CD4-positive, CD25-positive, alpha-beta regulatory T cell (primary cell): Measurements from ENCODE around the gene MORN4. TPM values are rescaled to one million over a fixed set of nuclear protein-coding genes. Genes with fewer than 3 reads are reported as not detected.

Source experiments
- ATAC-seq, 2 donors: fragments of 150-1000 bp; cut with Tn5 transposase; one replicate each; pipeline ENCODE4 v1.10.0; 2021; ENCODE audit warnings: low read depth in 2 of 2, moderate number of reproducible peaks in 2 of 2, moderate library complexity in 1 of 2
- DNase-seq, 3 donors: peaks; one replicate each; pipeline versions ENCODE4 v3.0.0 to v3.0.0-alpha.2; 2012 to 2022; ENCODE audit warnings: mixed read lengths in 1 of 3
- H3K27ac ChIP-seq: one replicate; pipeline ENCODE4 v1.7.0; 2013; ENCODE audit warnings: mild to moderate bottlenecking, low read length; ENCODE audit not compliant: insufficient read depth, poor library complexity, severe bottlenecking
- H3K27me3 ChIP-seq: one replicate; pipeline ENCODE4 v1.7.0; 2013; ENCODE audit warnings: low read length; ENCODE audit not compliant: control insufficient read depth, insufficient read depth
- H3K36me3 ChIP-seq: one replicate; pipeline ENCODE4 v1.7.0; 2013; ENCODE audit warnings: mild to moderate bottlenecking, low read length, moderate library complexity; ENCODE audit not compliant: control insufficient read depth, insufficient read depth
- H3K4me1 ChIP-seq: 2 replicates; pipeline ENCODE4 v1.7.0; 2013; ENCODE audit warnings: mild to moderate bottlenecking, low read length; ENCODE audit not compliant: insufficient read depth, control insufficient read depth, poor library complexity, severe bottlenecking
- H3K4me3 ChIP-seq: one replicate; pipeline ENCODE4 v1.7.0; 2013; ENCODE audit warnings: low read depth, mild to moderate bottlenecking, low read length, moderate library complexity
- H3K9me3 ChIP-seq, 2 experiments: 1 replicate in 1 of 2; 2 replicates in 1 of 2; pipeline ENCODE4 v1.7.0; 2013; ENCODE audit warnings: low read length in 2 of 2, mild to moderate bottlenecking in 1 of 2, moderate library complexity in 1 of 2; ENCODE audit not compliant: control insufficient read depth in 2 of 2
- H3K27ac Mint-ChIP-seq, 3 donors: one replicate each; pipeline ENCODE4 v1.8.0; 2020 to 2022; ENCODE audit warnings: mild to moderate bottlenecking in 3 of 3, mixed read lengths in 3 of 3, moderate library complexity in 2 of 3
- H3K27me3 Mint-ChIP-seq: one replicate; pipeline ENCODE4 v1.8.0; 2022; ENCODE audit warnings: mild to moderate bottlenecking, mixed read lengths
- H3K36me3 Mint-ChIP-seq: one replicate; pipeline ENCODE4 v1.8.0; 2020; ENCODE audit warnings: mixed read lengths
- H3K4me1 Mint-ChIP-seq, 4 donors: one replicate each; pipeline ENCODE4 v1.8.0; 2020 to 2022; ENCODE audit warnings: mixed read lengths in 4 of 4, mild to moderate bottlenecking in 1 of 4
- H3K4me3 Mint-ChIP-seq, 4 donors: one replicate each; pipeline ENCODE4 v1.8.0; 2020 to 2022; ENCODE audit warnings: mild to moderate bottlenecking in 4 of 4, mixed read lengths in 4 of 4, moderate library complexity in 3 of 4
- H3K9me3 Mint-ChIP-seq, 7 donors: one replicate each; pipeline ENCODE4 v1.8.0; 2020 to 2022; ENCODE audit warnings: mixed read lengths in 7 of 7, mild to moderate bottlenecking in 3 of 7, moderate library complexity in 2 of 7
- polyA plus RNA-seq, 4 donors: library from polyadenylated mRNA; unstranded; fragments of 300-500 nt; fragmentation: Illumina TruSeq; gene quantifications; one replicate each; pipeline ENCODE4 v1.2.3, GENCODE V29; 2021
- total RNA-seq: library from RNA; stranded (reverse); gene quantifications from one replicate; pipeline ENCODE4 v1.2.3, GENCODE V29; 2022

MORN4 gene
- total and polyA plus RNA-seq, 5 donors from 2014 or later: 0.44 to 3.1 (median 1.5) TPM

- DNase-seq: no peak
- peaks cover 4% of the 10 kb centered on the region for H3K27me3 Mint-ChIP-seq
- H3K27ac Mint-ChIP-seq: no peak overlapping the region
These were observed 58.8 kb downstream of the MORN4 start for GRCh38 chr10:97574374-97575126.

GRCh38 chr10:97573672-97574071 is 59.6 kb downstream of the MORN4 start:
- H3K27ac ChIP-seq: no peak overlapping the region
- H3K27ac Mint-ChIP-seq: no peak overlapping the region

More at GRCh38 chr10:97574374-97575126, 58.8 kb downstream of the MORN4 start:
- no peaks in the 10 kb centered on the region for H3K27me3 ChIP-seq
- no peaks in the 10 kb centered on the region for H3K4me1 ChIP-seq
- no peak overlapping the region for H3K4me3 Mint-ChIP-seq
- H3K36me3 ChIP-seq: no peaks in the 10 kb centered on the region
- no peak overlapping the region for H3K27ac ChIP-seq
- no peak overlapping the region for H3K4me3 ChIP-seq
- H3K9me3 Mint-ChIP-seq: no peaks in the 10 kb centered on the region
- peaks cover 2% of the 10 kb centered on the region for H3K36me3 Mint-ChIP-seq
- no peak for ATAC-seq
- H3K4me1 Mint-ChIP-seq: no peaks in the 10 kb centered on the region
- H3K9me3 ChIP-seq: no peaks in the 10 kb centered on the region

GRCh38 chr10:97573021-97573420 is 60.3 kb downstream of the MORN4 start:
- Histone ChIP-seq H3K36me3 (no peaks in the 10 kb centered on the region), H3K9me3 (no peaks in the 10 kb centered on the region), H3K27ac (no peak overlapping the region), H3K4me3 (no peak overlapping the region), H3K27me3 (no peaks in the 10 kb centered on the region), H3K4me1 (no peaks in the 10 kb centered on the region)
- ATAC-seq: no peak
- Mint-ChIP-seq H3K4me3 (no peak overlapping the region), H3K27me3 (peaks cover 4% of the 10 kb centered on the region), H3K27ac (peak overlapping the region in 1 of 3 donors; percentile 62), H3K4me1 (no peaks in the 10 kb centered on the region), H3K36me3 (peaks cover 3% of the 10 kb centered on the region), H3K9me3 (no peaks in the 10 kb centered on the region)
- DNase-seq: no peak

More at GRCh38 chr10:97573672-97574071, 59.6 kb downstream of the MORN4 start:
- H3K27me3 Mint-ChIP-seq: peaks cover 4% of the 10 kb centered on the region
- H3K36me3 ChIP-seq: no peaks in the 10 kb centered on the region
- no peak for DNase-seq
- H3K9me3 Mint-ChIP-seq: no peaks in the 10 kb centered on the region
- H3K9me3 ChIP-seq: no peaks in the 10 kb centered on the region
- H3K4me1 ChIP-seq: no peaks in the 10 kb centered on the region
- peaks cover 3% of the 10 kb centered on the region for H3K36me3 Mint-ChIP-seq
- H3K4me3 ChIP-seq: no peak overlapping the region
- no peak for ATAC-seq
- H3K4me3 Mint-ChIP-seq: no peak overlapping the region
- no peaks in the 10 kb centered on the region for H3K4me1 Mint-ChIP-seq
- H3K27me3 ChIP-seq: no peaks in the 10 kb centered on the region

- H3K9me3 ChIP-seq: no peaks in the 10 kb centered on the region
- peaks cover 3% of the 10 kb centered on the region for H3K36me3 Mint-ChIP-seq
- no peak within 1 kb of the TSS for H3K27ac ChIP-seq
- no peaks in the 10 kb centered on the region for H3K9me3 Mint-ChIP-seq
- H3K4me1 ChIP-seq: no peaks in the 10 kb centered on the region
- peak; percentile 44 to 67 for ATAC-seq
- no peaks in the 10 kb centered on the region for H3K4me1 Mint-ChIP-seq
- H3K27me3 Mint-ChIP-seq: peaks cover 4% of the 10 kb centered on the region
- H3K4me3 Mint-ChIP-seq: no peak within 1 kb of the TSS
- peak; percentile 15 to 65 (median 44) for DNase-seq
- H3K4me3 ChIP-seq: no peak within 1 kb of the TSS
- peak within 1 kb of the TSS in 1 of 3 donors; percentile 62 for H3K27ac Mint-ChIP-seq
- H3K36me3 ChIP-seq: no peaks in the 10 kb centered on the region
- no peaks in the 10 kb centered on the region for H3K27me3 ChIP-seq
These were observed 60.9 kb downstream of the MORN4 start, which contains the start of gene ANKRD2 for GRCh38 chr10:97572214-97572989. ANKRD2 (plus strand) TSS chr10:97572779; CDS start chr10:97572789, 10 bp downstream.

GRCh38 chr10:97571622-97572021 is 61.7 kb downstream of the MORN4 start:
- H3K4me1 ChIP-seq: no peaks in the 10 kb centered on the region
- H3K9me3 ChIP-seq: no peaks in the 10 kb centered on the region
- ATAC-seq (no peak), DNase-seq (no peak)
- no peak overlapping the region for H3K4me3 ChIP-seq
- no peak overlapping the region for H3K27ac ChIP-seq
- no peaks in the 10 kb centered on the region for H3K36me3 ChIP-seq
- H3K27me3 Mint-ChIP-seq: peaks cover 4% of the 10 kb centered on the region
- H3K4me1 Mint-ChIP-seq: no peaks in the 10 kb centered on the region
- H3K9me3 Mint-ChIP-seq: no peaks in the 10 kb centered on the region
- H3K27ac Mint-ChIP-seq: no peak overlapping the region
- H3K27me3 ChIP-seq: no peaks in the 10 kb centered on the region
- peaks cover 3% of the 10 kb centered on the region for H3K36me3 Mint-ChIP-seq
- no peak overlapping the region for H3K4me3 Mint-ChIP-seq

GRCh38 chr10:97570789-97571471 is 62.4 kb downstream of the MORN4 start:
- Histone ChIP-seq H3K4me1 (no peaks in the 10 kb centered on the region), H3K36me3 (no peaks in the 10 kb centered on the region), H3K27me3 (no peaks in the 10 kb centered on the region), H3K4me3 (no peak overlapping the region), H3K9me3 (no peaks in the 10 kb centered on the region), H3K27ac (no peak overlapping the region)
- Mint-ChIP-seq H3K4me3 (no peak overlapping the region), H3K27ac (no peak overlapping the region), H3K36me3 (peaks cover 3% of the 10 kb centered on the region), H3K27me3 (peaks cover 4% of the 10 kb centered on the region), H3K4me1 (no peaks in the 10 kb centered on the region), H3K9me3 (no peaks in the 10 kb centered on the region)
- no peak for DNase-seq
- ATAC-seq: no peak

GRCh38 chr10:97570146-97570788 is 63.0 kb downstream of the MORN4 start:
- Histone ChIP-seq H3K27me3 (no peaks in the 10 kb centered on the region), H3K4me1 (no peaks in the 10 kb centered on the region), H3K27ac (no peak overlapping the region), H3K4me3 (no peak overlapping the region), H3K9me3 (no peaks in the 10 kb centered on the region), H3K36me3 (no peaks in the 10 kb centered on the region)
- no peak for ATAC-seq
- Mint-ChIP-seq H3K27me3 (peaks cover 4% of the 10 kb centered on the region), H3K4me3 (no peak overlapping the region), H3K9me3 (no peaks in the 10 kb centered on the region), H3K27ac (no peak overlapping the region), H3K4me1 (no peaks in the 10 kb centered on the region), H3K36me3 (peaks cover 3% of the 10 kb centered on the region)
- DNase-seq: no peak
